Cardiac muscle cell (in vitro differentiated cells and primary cell): Measurements from ENCODE around the gene CES5A. TPM values are rescaled to one million over a fixed set of nuclear protein-coding genes. Genes with fewer than 3 reads are reported as not detected.
"Not testable (repeated sequence)": the region's sequence is repeated elsewhere in the genome, so short reads cannot be mapped to it uniquely, and the experiment has no call there.

ENCODE experiments used
- DNase-seq, 2 donors: peaks; one replicate each; pipeline versions ENCODE4 v3.0.0 to v3.0.0-alpha.2; 2010 to 2017; ENCODE audit warnings: low read depth in 1 of 2, low spot score in 1 of 2
- H3K27ac ChIP-seq: fragments of 200-600 bp; sonication (generic); 2 replicates; pipeline ENCODE4 v1.5.1; 2016
- H3K27me3 ChIP-seq: fragments of 200-600 bp; sonication (generic); 2 replicates; pipeline ENCODE4 v1.6.0; 2016; ENCODE audit warnings: control low read depth
- H3K36me3 ChIP-seq: fragments of 200-600 bp; sonication (generic); 2 replicates; pipeline ENCODE4 v1.5.1; 2016; ENCODE audit warnings: control low read depth
- H3K4me1 ChIP-seq: fragments of 200-600 bp; sonication (generic); 2 replicates; pipeline ENCODE4 v1.8.1; 2017; ENCODE audit warnings: low read depth, mild to moderate bottlenecking, mixed run types
- H3K4me3 ChIP-seq: fragments of 200-600 bp; sonication (generic); 2 replicates; pipeline ENCODE4 v1.5.1; 2016; ENCODE audit warnings: mild to moderate bottlenecking
- H3K9me3 ChIP-seq: fragments of 200-600 bp; sonication (generic); 2 replicates; pipeline ENCODE4 v1.5.1; 2017; ENCODE audit warnings: low read depth, mild to moderate bottlenecking, control low read depth
- polyA plus RNA-seq: library from polyadenylated mRNA; unstranded; fragments of >200 nt; fragmentation: Nextera tagmentation; extraction: Ambion mirVana; gene quantifications from 2 replicates; pipeline ENCODE4 v1.2.1, GENCODE V29; 2016
- total RNA-seq: library from RNA; depleted of rRNA; stranded (reverse); fragments of >200 nt; gene quantifications from 2 replicates; pipeline ENCODE4 v1.2.3, GENCODE V29; 2016
- TF ChIP-seq, protein P1 (sequence below): IDR thresholded peaks from 2 replicates; pipeline ENCODE4 v1.5.1; 2012; ENCODE audit warnings: low read depth, mild to moderate bottlenecking, low read length

The CES5A gene
- total and polyA plus RNA-seq, 2 experiments from 2014 or later = not detected

DNA sequence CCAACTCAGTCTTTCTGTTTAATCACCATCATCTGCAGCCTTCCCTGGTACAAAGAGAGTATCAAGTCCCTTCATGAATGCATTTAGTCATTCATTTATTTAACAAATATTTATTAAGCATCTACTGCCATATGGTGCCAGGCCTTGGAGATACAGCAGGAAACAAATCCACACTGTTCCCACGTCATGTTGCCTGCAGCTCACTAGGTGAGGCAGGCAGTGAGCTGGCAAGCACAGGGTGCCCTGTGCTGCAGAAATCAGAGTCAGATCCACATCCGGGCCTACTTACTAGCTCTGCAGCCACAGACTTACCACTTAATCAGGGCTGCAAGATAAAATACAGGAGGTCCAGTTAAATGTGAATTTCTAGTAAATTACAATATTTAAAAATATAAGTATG, 38.5 kb upstream of the CES5A start:
- no peak overlapping the region for H3K27ac ChIP-seq
- no peaks in the 10 kb centered on the region for H3K27me3 ChIP-seq
- no peak for DNase-seq
- TF ChIP-seq, protein P1, sequence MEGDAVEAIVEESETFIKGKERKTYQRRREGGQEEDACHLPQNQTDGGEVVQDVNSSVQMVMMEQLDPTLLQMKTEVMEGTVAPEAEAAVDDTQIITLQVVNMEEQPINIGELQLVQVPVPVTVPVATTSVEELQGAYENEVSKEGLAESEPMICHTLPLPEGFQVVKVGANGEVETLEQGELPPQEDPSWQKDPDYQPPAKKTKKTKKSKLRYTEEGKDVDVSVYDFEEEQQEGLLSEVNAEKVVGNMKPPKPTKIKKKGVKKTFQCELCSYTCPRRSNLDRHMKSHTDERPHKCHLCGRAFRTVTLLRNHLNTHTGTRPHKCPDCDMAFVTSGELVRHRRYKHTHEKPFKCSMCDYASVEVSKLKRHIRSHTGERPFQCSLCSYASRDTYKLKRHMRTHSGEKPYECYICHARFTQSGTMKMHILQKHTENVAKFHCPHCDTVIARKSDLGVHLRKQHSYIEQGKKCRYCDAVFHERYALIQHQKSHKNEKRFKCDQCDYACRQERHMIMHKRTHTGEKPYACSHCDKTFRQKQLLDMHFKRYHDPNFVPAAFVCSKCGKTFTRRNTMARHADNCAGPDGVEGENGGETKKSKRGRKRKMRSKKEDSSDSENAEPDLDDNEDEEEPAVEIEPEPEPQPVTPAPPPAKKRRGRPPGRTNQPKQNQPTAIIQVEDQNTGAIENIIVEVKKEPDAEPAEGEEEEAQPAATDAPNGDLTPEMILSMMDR = no peak
- no peak overlapping the region for H3K4me3 ChIP-seq
- no peaks in the 10 kb centered on the region for H3K36me3 ChIP-seq
- no peaks in the 10 kb centered on the region for H3K4me1 ChIP-seq
- no peaks in the 10 kb centered on the region for H3K9me3 ChIP-seq

DNA sequence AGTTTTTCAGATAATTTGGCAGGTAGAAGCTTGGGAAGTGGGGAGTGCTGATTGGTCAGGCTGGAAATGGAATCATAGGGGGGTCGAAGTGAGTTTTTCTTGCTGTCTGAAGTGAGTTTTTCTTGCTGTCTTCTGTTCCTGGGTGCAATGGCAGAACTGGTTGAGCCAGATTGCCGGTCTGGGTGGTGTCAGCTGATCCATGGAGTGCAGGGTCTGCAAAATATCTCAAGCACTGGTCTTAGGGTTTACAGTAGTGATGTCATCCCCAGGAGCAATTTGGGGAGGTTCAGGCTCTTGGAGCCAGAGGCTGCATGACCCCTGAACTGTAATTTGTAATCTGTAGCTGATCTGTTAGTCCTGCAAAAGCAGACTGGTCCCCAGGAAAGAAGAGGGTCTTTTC, 37.9 kb upstream of the CES5A start:
- H3K27me3 ChIP-seq, H3K9me3 ChIP-seq, H3K27ac ChIP-seq, DNase-seq, H3K36me3 ChIP-seq, H3K4me3 ChIP-seq, H3K4me1 ChIP-seq: not testable (repeated sequence)

DNA sequence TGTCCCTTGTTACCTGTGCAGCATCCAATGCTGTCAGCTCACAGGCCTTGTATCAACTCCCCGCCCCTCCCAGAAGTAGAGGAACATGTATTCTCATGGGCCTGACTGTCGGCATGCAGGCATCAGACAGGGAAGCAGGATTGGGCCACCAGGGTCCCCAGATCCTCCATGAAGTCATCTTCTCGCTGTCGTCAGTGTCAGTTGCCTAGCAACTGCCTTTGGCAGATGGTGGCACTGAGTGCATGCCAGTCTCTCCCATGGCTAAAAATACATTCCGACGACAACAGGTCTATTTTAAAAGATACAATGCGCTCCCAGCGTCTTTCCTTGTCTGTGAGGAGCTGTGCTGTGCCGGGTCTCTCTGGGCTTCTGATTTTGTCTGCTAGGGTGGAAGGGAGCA, 36.8 kb upstream of the CES5A start:
- H3K4me3 ChIP-seq = no peak overlapping the region
- H3K27me3 ChIP-seq = no peaks in the 10 kb centered on the region
- H3K9me3 ChIP-seq = no peaks in the 10 kb centered on the region
- DNase-seq = peak in 1 of 2 donors; percentile 31
- TF ChIP-seq, protein P1 = no peak
- no peaks in the 10 kb centered on the region for H3K36me3 ChIP-seq
- no peaks in the 10 kb centered on the region for H3K4me1 ChIP-seq
- H3K27ac ChIP-seq = no peak overlapping the region

DNA sequence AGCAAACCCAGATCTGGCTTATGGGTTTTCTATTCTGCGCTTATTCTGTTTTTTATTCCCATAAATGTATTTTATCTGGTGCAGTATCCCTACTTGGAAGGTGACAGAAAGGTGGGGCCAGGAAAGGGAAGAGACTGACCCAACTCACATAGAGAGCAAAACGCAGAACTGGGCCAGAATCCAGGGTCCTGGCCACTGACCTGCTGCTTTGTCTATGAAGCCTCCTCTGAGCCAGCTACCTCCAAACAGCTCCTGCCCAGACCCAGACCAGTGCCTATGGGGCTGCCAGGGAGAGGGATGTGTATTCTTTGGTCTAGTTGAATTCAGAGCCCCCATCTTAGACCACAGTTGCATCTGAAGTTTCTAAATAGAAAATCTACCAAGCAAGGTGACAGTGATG, 36.4 kb upstream of the CES5A start:
- Histone ChIP-seq H3K36me3 (no peaks in the 10 kb centered on the region), H3K4me1 (no peaks in the 10 kb centered on the region), H3K9me3 (no peaks in the 10 kb centered on the region), H3K4me3 (no peak overlapping the region), H3K27ac (no peak overlapping the region), H3K27me3 (no peaks in the 10 kb centered on the region)
- DNase-seq = no peak
- TF ChIP-seq, protein P1 = no peak

DNA sequence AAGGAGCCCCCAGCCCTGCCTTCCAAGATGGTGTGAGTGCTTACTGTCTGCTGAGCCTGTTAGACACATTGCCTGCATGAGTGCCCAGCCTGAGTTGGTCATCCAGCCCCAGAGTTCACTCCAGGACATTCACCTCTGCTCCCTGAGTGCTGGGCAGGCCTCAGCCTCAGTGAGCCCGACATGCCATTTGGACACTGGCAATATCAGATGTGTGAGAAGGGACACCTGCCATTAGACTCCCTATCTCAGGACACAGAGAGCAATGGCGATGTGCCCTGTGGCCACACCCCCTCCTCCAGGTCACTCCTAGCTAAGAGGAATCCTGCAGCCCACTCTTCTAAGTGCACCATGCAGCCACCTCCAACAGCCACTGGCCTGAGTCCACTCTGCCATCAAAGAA, 34.7 kb upstream of the CES5A start:
- Histone ChIP-seq H3K36me3 (no peaks in the 10 kb centered on the region), H3K9me3 (no peaks in the 10 kb centered on the region), H3K27ac (no peak overlapping the region), H3K4me1 (no peaks in the 10 kb centered on the region), H3K27me3 (no peaks in the 10 kb centered on the region), H3K4me3 (no peak overlapping the region)
- no peak for DNase-seq
- TF ChIP-seq, protein P1 = no peak

DNA sequence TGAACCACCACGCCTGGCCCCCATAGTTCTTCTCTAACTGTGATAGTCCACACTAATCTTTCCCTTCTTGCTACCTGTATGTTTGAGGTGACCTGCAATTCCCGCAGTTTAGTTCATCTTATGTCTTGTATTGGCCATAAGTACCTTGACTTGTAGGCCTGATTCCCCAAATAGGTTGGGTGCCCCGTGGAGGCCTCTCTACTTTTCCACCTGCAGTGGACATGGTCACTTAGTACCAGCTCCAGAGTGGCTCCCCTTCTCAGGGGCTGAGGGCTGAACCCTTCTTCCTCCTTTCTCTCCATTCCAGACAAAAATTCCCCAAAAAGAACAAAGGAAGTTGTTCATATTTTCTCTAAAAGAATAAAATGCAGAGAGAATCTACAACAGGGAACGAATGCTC, 33.5 kb upstream of the CES5A start:
- Histone ChIP-seq H3K4me1 (no peaks in the 10 kb centered on the region), H3K27ac (no peak overlapping the region), H3K27me3 (no peaks in the 10 kb centered on the region), H3K36me3 (no peaks in the 10 kb centered on the region), H3K9me3 (no peaks in the 10 kb centered on the region), H3K4me3 (no peak overlapping the region)
- no peak for DNase-seq
- TF ChIP-seq, protein P1 = no peak
